Transverse colon (tissue), 3 donors: ENCODE measurements around the gene LPCAT1.

ENCODE experiments used
- CTCF ChIP-seq, 5 experiments: fragments of 200-600 bp in 3 of 5; fragments of 450-650 bp in 2 of 5; sonication (generic) in 3 of 5; IDR thresholded peaks; 1 replicate in 2 of 5; 2 replicates in 3 of 5; pipeline ENCODE4 v1.5.1; 2016 to 2017; ENCODE audit warnings: antibody characterized with exemption in 5 of 5, inconsistent platforms in 3 of 5, mild to moderate bottlenecking in 2 of 5, moderate library complexity in 1 of 5
- POLR2A ChIP-seq: fragments of 450-650 bp; IDR thresholded peaks from one replicate; pipeline ENCODE4 v1.6.1; 2016; ENCODE audit warnings: antibody characterized with exemption, mild to moderate bottlenecking, moderate library complexity

GRCh38 chr5:1545126-1545804 lies 21.5 kb upstream of the LPCAT1 start:
- TF ChIP-seq CTCF (IDR thresholded peaks at IDR 0.05) (no peak), POLR2A (no peak)
